ENCODE data around the gene GSX1.

DNA sequence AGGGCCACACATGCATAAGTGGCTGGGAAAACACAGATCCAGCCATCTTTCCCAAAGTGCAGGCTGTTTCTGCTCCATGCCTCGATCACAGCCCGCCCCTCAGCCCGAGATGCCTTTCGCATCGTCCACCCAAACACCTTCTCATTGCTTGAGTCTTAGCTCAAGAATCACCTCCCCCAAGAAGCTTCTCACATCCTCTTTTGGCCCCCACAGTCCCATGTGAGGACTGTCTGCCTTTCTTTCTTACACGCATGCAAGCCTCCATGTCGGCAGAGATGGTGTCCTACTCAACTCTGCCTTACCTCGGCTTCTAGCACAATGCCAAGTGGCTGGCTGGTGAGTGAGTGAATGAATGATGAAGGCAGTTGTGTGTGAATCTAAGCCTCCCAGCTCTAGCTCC is 18.1 kb upstream of the GSX1 start:
- no peak for TF ChIP-seq CTCF (conservative IDR thresholded peaks at IDR 0.05 in 1 of 2, IDR thresholded peaks at IDR 0.05 in 1 of 2; ENCODE audit: low read depth in 1 of 2, low read length in 2 of 2)
- TF ChIP-seq EZH2 (IDR thresholded peaks at IDR 0.05; ENCODE audit: low read length, missing control alignments), result no peak
